DOHH2 (cell line): ENCODE results near the gene ASXL1.

Experiments
- EZH2phosphoT487 ChIP-seq: fragments of 200-600 bp; sonication (generic); IDR thresholded peaks from 2 replicates; pipeline ENCODE4 v1.6.1; 2017; ENCODE audit warnings: borderline replicate concordance, mild to moderate bottlenecking, antibody characterized with exemption, low read length, moderate library complexity, mixed read lengths
- TF ChIP-seq, protein P1 (sequence below): fragments of 200-600 bp; sonication (generic); IDR thresholded peaks from one replicate; pipeline ENCODE4 v1.5.1; 2014; ENCODE audit warnings: antibody characterized with exemption, mild to moderate bottlenecking, low read depth, low read length; ENCODE audit not compliant: poor library complexity, severe bottlenecking

DNA sequence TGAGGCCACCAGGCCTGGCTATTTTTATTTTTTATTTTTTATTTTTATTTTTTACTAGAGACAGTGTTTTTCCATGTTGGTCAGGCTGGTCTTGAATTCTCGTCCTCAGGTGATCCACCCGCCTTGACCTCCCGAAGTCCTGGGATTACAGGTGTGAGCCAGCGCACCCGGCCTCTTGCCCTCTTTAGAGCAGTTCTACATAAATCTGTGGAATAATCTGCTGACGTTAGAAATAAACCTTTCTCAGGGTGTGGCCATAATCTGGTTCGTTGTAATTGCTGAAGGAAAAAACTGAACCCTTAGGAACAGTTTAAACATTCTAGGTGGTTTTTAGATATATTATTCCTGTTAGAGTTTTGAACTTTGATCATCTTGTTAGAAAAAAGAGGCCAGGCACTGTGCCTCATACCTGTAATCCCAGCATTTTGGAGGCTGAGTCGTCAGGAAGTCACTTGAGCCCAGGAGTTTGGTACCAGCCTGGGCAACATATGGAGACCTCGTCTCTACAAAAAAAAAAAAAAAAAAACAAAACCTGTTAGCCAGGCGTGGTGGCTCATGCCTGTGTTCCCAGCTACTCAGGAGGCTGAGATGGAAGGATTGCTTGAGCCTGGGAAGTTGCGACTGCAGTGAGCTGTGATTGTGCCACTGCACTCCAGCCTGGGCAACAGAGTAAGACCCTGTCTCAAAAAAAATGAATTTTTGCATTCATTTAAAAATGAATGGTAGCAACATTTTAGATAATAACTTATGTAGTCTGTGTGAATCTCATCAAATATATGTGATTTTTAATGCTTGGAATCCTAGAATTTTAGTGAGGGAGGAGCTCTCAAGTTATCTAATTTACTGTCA lies 24.2 kb downstream of the ASXL1 start:
- TF ChIP-seq, protein P1, sequence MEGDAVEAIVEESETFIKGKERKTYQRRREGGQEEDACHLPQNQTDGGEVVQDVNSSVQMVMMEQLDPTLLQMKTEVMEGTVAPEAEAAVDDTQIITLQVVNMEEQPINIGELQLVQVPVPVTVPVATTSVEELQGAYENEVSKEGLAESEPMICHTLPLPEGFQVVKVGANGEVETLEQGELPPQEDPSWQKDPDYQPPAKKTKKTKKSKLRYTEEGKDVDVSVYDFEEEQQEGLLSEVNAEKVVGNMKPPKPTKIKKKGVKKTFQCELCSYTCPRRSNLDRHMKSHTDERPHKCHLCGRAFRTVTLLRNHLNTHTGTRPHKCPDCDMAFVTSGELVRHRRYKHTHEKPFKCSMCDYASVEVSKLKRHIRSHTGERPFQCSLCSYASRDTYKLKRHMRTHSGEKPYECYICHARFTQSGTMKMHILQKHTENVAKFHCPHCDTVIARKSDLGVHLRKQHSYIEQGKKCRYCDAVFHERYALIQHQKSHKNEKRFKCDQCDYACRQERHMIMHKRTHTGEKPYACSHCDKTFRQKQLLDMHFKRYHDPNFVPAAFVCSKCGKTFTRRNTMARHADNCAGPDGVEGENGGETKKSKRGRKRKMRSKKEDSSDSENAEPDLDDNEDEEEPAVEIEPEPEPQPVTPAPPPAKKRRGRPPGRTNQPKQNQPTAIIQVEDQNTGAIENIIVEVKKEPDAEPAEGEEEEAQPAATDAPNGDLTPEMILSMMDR = no peak
- TF ChIP-seq EZH2phosphoT487 = no peak
